K562 (cell line): ENCODE measurements around the gene ARL10. TPM values are rescaled to one million over a fixed set of nuclear protein-coding genes. Genes with fewer than 3 reads are reported as not detected.

Experiments used
- ATAC-seq: fragments of 200-7000 bp; cut with Tn5 transposase; 3 replicates; pipeline ENCODE4 v1.9.1; 2020; ENCODE audit warnings: moderate library complexity
- BruUV-seq: library from RNA; stranded (reverse); fragments of 400-500 nt; replicated peaks from 2 replicates; lab custom pipeline; 2021; lab: Mats Ljungman, UMichigan
- CTCF ChIA-PET: fragments of 300-600 bp; formaldehyde crosslinking; extraction: SDS; loops from one replicate; lab custom pipeline; 2021; ENCODE audit warnings: low intra/inter-chr PET ratio; lab: Yijun Ruan, JAX
- POLR2A ChIA-PET: fragments of 300-600, 350-650 bp; sonication (Branson Sonifier 250); formaldehyde crosslinking; extraction: SDS; loops from one replicate; lab custom pipeline; 2021; ENCODE audit warnings: antibody characterized with exemption, inconsistent platforms; lab: Yijun Ruan, JAX
- DNase-seq, 4 experiments: peaks; one replicate each; pipeline versions ENCODE4 v3.0.0 to v3.0.0-alpha.2; 2011 to 2018; ENCODE audit warnings: low spot score in 3 of 4, mixed read lengths in 3 of 4; ENCODE audit errors: extremely low read depth in 1 of 4
- FAIRE-seq: peaks from 2 replicates; lab custom pipeline; 2011; peaks lifted over from hg19 to GRCh38; lab: Jason Lieb, UNC
- H2AFZ ChIP-seq: 2 replicates; pipeline ENCODE4 v1.6.0; 2011; ENCODE audit warnings: low read depth, low read length, control low read depth, inconsistent platforms
- H3K27ac ChIP-seq: fragments of 200-600 bp; 3 replicates; pipeline ENCODE4 v1.8.0; 2011; ENCODE audit warnings: low read depth, mild to moderate bottlenecking, control low read depth, inconsistent platforms, low read length, moderate library complexity, mixed read lengths; ENCODE audit errors: extremely low read depth
- H3K27me3 ChIP-seq, 2 experiments: fragments of 300-600 bp in 1 of 2; 2 replicates in 1 of 2; 3 replicates in 1 of 2; pipeline versions ENCODE4 v1.6.0 to v1.8.0; 2011; ENCODE audit warnings: inconsistent platforms in 2 of 2, low read length in 2 of 2, mild to moderate bottlenecking in 1 of 2, mixed read lengths in 1 of 2, moderate library complexity in 1 of 2; ENCODE audit not compliant: control insufficient read depth in 2 of 2, insufficient read depth in 2 of 2
- H3K36me3 ChIP-seq: fragments of 300-600 bp; 3 replicates; pipeline ENCODE4 v1.8.0; 2011; ENCODE audit warnings: mild to moderate bottlenecking, low read length, inconsistent platforms; ENCODE audit not compliant: control insufficient read depth, insufficient read depth
- H3K4me1 ChIP-seq, 2 experiments: fragments of 200-600 bp in 1 of 2; replicated peaks in 1 of 2; 2 replicates in 1 of 2; 3 replicates in 1 of 2; pipeline versions ENCODE4 v1.5.1 to v1.8.0; 2011; ENCODE audit warnings: inconsistent platforms in 2 of 2, low read length in 2 of 2, mild to moderate bottlenecking in 1 of 2, mixed read lengths in 1 of 2, moderate library complexity in 1 of 2; ENCODE audit not compliant: control insufficient read depth in 2 of 2, insufficient read depth in 2 of 2
- H3K4me2 ChIP-seq: 2 replicates; pipeline ENCODE4 v1.6.1; 2011; ENCODE audit warnings: low read length, control low read depth, inconsistent platforms, mixed read lengths; ENCODE audit not compliant: insufficient read depth
- H3K4me3 ChIP-seq: fragments of 200-600 bp; sonication (generic), shearing (Covaris generic); 2 replicates; pipeline ENCODE4 v1.5.1; 2016; ENCODE audit warnings: control low read depth, inconsistent platforms
- H3K79me2 ChIP-seq: fragments of 200-600 bp; 3 replicates; pipeline ENCODE4 v1.8.0; 2011; ENCODE audit warnings: low read length, inconsistent platforms; ENCODE audit not compliant: control insufficient read depth, insufficient read depth
- H3K9ac ChIP-seq, 2 experiments: 2 replicates each; pipeline versions ENCODE4 v1.6.0 to v1.6.1; 2011; ENCODE audit warnings: low read depth in 2 of 2, low read length in 2 of 2, control low read depth in 1 of 2, inconsistent platforms in 1 of 2, mild to moderate bottlenecking in 1 of 2, mixed read lengths in 1 of 2; ENCODE audit not compliant: insufficient read depth in 1 of 2
- H3K9me1 ChIP-seq: one replicate; pipeline ENCODE4 v1.6.0; 2011; ENCODE audit warnings: inconsistent platforms, mild to moderate bottlenecking, low read length, moderate library complexity; ENCODE audit not compliant: control insufficient read depth, insufficient read depth
- H3K9me3 ChIP-seq: replicated peaks from 2 replicates; pipeline ENCODE4 v1.5.1; 2011; ENCODE audit warnings: low read depth, low read length, inconsistent platforms; ENCODE audit not compliant: control insufficient read depth, insufficient read depth
- H4K20me1 ChIP-seq: replicated peaks from 2 replicates; pipeline ENCODE4 v1.6.1; 2011; ENCODE audit warnings: low read length, inconsistent platforms, mixed read lengths; ENCODE audit not compliant: control insufficient read depth, insufficient read depth
- BCOR ChIP-seq: fragments of 450-650 bp; IDR thresholded peaks from 2 replicates; pipeline ENCODE4 v1.6.1; 2016
- ESRRA ChIP-seq: fragments of 450-650 bp; IDR thresholded peaks from 2 replicates; pipeline ENCODE4 v1.6.1; 2014; ENCODE audit warnings: low read depth, mild to moderate bottlenecking, moderate library complexity, borderline replicate concordance
- NFYB ChIP-seq: IDR thresholded peaks from 2 replicates; pipeline ENCODE4 v1.6.1; 2011; ENCODE audit warnings: mild to moderate bottlenecking, moderate library complexity; ENCODE audit not compliant: insufficient read length; ENCODE audit errors: extremely low read depth
- RBM25 ChIP-seq: fragments of 200-400 bp; formaldehyde crosslinking; IDR thresholded peaks from 2 replicates; pipeline ENCODE4 v1.6.1; 2018; ENCODE audit warnings: low read length, low read depth, moderate library complexity; ENCODE audit not compliant: severe bottlenecking
- SMARCC2 ChIP-seq: fragments of 450-650 bp; IDR thresholded peaks from 2 replicates; pipeline ENCODE4 v1.6.1; 2017; ENCODE audit warnings: antibody characterized with exemption, moderate library complexity, mild to moderate bottlenecking, low read depth
- STAT5A ChIP-seq: IDR thresholded peaks from 2 replicates; pipeline ENCODE4 v1.6.1; 2012; ENCODE audit warnings: low read length, inconsistent platforms, borderline replicate concordance
- ZNF780A ChIP-seq: fragments of 250-450 bp; sonication (Bioruptor Pico); IDR thresholded peaks from 2 replicates; pipeline ENCODE4 v1.5.0; 2021; ENCODE audit warnings: mild to moderate bottlenecking
- WGBS: fragments of 100-300 bp; shearing (Covaris generic); methylation state at CpG from one replicate; pipeline ENCODE4 v1.1.6; 2016; ENCODE audit warnings: low coverage, mixed read lengths; ENCODE audit not compliant: insufficient coverage; ENCODE audit errors: missing lambda C conversion rate; 5-methylcytosine and 5-hydroxymethylcytosine counted together
- in situ Hi-C: fragments of 300-500 bp; cut with MboI; formaldehyde crosslinking; loops from 4 replicates; pipeline ENCODE4 v1.15.0; 2018; ENCODE audit warnings: inconsistent platforms, mixed read lengths
- intact Hi-C: fragments of 100-400 bp; cut with micrococcal nuclease; formaldehyde crosslinking; loops from 2 replicates; pipeline ENCODE4 v1.14.2; 2022
- polyA plus RNA-seq, 8 experiments: library from polyadenylated mRNA; depleted of rRNA in 4 of 8; stranded (reverse) in 5 of 8; unstranded in 3 of 8; fragments of >200 nt; fragmentation: Nextera tagmentation in 2 of 8; fragmentation: Illumina TruSeq in 1 of 8; extraction: Ambion mirVana in 2 of 8; extraction: Trizol in 1 of 8; gene quantifications; 2 replicates each; pipeline versions ENCODE4 v1.2.1 to v1.2.3, GENCODE V29; 2011 to 2014; ENCODE audit warnings: inconsistent platforms in 1 of 8, missing spikeins in 1 of 8
- total RNA-seq, 7 experiments: library from RNA; depleted of rRNA in 6 of 7; stranded (reverse); fragments of >200 nt in 6 of 7; fragmentation: Illumina TruSeq in 2 of 7; extraction: Trizol in 2 of 7; gene quantifications; 2 replicates each; pipeline versions ENCODE4 v1.2.1 to v1.2.3, GENCODE V29; 2011 to 2021; ENCODE audit warnings: low replicate concordance in 1 of 7

The ARL10 gene
- total and polyA plus RNA-seq, 9 of the 15 experiments (the other 6 are each of a cell fraction or from before 2014, with no cell fraction given) = under 0.01 to 0.40 (median 0.34) TPM; not detected in 3

GRCh38 chr5:176356179-176356566 lies 9.1 kb upstream of the ARL10 start:
- no peak overlapping the region for H2AFZ ChIP-seq
- no peaks in the 10 kb centered on the region for H3K27me3 ChIP-seq
- H3K9me1 ChIP-seq = no peaks in the 10 kb centered on the region
- CTCF ChIA-PET = no interaction called here
- in situ Hi-C loops = no loop called here
- no TSS peak for BruUV-seq
- no peak overlapping the region for H3K4me2 ChIP-seq
- no peak overlapping the region for H3K9ac ChIP-seq
- DNase-seq = no peak
- H3K4me1 ChIP-seq = peaks cover 4 to 6% of the 10 kb centered on the region in 2 experiments; a peak in 2 of 5 replicates
- TF ChIP-seq STAT5A (no peak), NFYB (no peak), ESRRA (peak; percentile 79), ZNF780A (CRISPR knock-in tag) (no peak), BCOR (0 out of 2 replicates have a peak, but pooled peaks have one; percentile 39), RBM25 (peak; percentile 79), SMARCC2 (no peak)
- TF ChIP-seq, all 486 proteins: peak for 3
- H3K36me3 ChIP-seq = peaks cover 78% of the 10 kb centered on the region
- no peaks in the 10 kb centered on the region; the same call in 1 of the 2 replicates for H4K20me1 ChIP-seq
- intact Hi-C loops = no loop called here
- ATAC-seq = no peak
- H3K4me3 ChIP-seq = no peak overlapping the region
- peaks cover 58% of the 10 kb centered on the region for H3K79me2 ChIP-seq
- WGBS = 82% methylated on average over 3 of the region's 3 CpGs
- POLR2A ChIA-PET = no interaction called here
- no peak for FAIRE-seq
- no peaks in the 10 kb centered on the region for H3K9me3 ChIP-seq
- no peak overlapping the region for H3K27ac ChIP-seq
